HCT116 (cell line): ENCODE measurements around the gene GPR39. TPM values are rescaled to one million over a fixed set of nuclear protein-coding genes. Genes with fewer than 3 reads are reported as not detected.

ENCODE experiments used
- ATAC-seq: fragments of 200-7000 bp; cut with Tn5 transposase; 2 replicates; pipeline ENCODE4 v1.9.1; 2020; ENCODE audit warnings: mild to moderate bottlenecking, moderate library complexity
- BruUV-seq: library from RNA; stranded (reverse); fragments of 400-500 nt; replicated peaks from 2 replicates; lab custom pipeline; 2021; lab: Mats Ljungman, UMichigan
- CTCF ChIA-PET: fragments of 300-600 bp; sonication (Branson Sonifier 250); formaldehyde crosslinking; loops from one replicate; lab custom pipeline; 2021; ENCODE audit warnings: antibody characterized with exemption; lab: Charles Lee
- POLR2A ChIA-PET: fragments of 300-600, 350-600 bp; sonication (Branson Sonifier 250); formaldehyde crosslinking; loops from one replicate; lab custom pipeline; 2021; ENCODE audit warnings: antibody characterized with exemption; lab: Charles Lee
- RAD21 ChIA-PET, 2 experiments: fragments of 300-600 bp; sonication (Branson Sonifier 250); formaldehyde crosslinking; loops; one replicate each; lab custom pipeline; 2023; ENCODE audit warnings: low total read pairs in 2 of 2; ENCODE audit not compliant: uncharacterized antibody in 2 of 2, unreplicated experiment in 2 of 2, low non-redundant PET in 1 of 2; lab: Charles Lee
- DNase-seq: peaks from one replicate; pipeline ENCODE4 v3.0.0-alpha.2; 2010; ENCODE audit warnings: low read depth, low spot score
- H2AFZ ChIP-seq: fragments of 200-600 bp; shearing (Covaris generic), sonication (generic); 2 replicates; pipeline ENCODE4 v1.6.1; 2017; ENCODE audit warnings: low read depth, mixed run types, mixed read lengths, antibody characterized with exemption, low read length; ENCODE audit not compliant: poor library complexity, severe bottlenecking
- H3K27ac ChIP-seq: 2 replicates; pipeline ENCODE4 v1.5.1; 2012; ENCODE audit warnings: low read depth, low read length
- H3K27me3 ChIP-seq: fragments of 200-600 bp; sonication (generic); 2 replicates; pipeline ENCODE4 v1.6.1; 2016; ENCODE audit warnings: mixed run types, low read length, mixed read lengths; ENCODE audit not compliant: insufficient read depth
- H3K36me3 ChIP-seq, 2 experiments: fragments of 200-500 bp in 1 of 2; fragments of 200-600 bp in 1 of 2; sonication (Bioruptor generic) in 1 of 2; sonication (generic) in 1 of 2; 2 replicates each; pipeline versions ENCODE4 v1.5.1 to v1.6.1; 2014 to 2016; ENCODE audit warnings: low read length in 2 of 2, inconsistent platforms in 1 of 2, mixed read lengths in 1 of 2, mixed run types in 1 of 2; ENCODE audit not compliant: insufficient read depth in 2 of 2, control insufficient read depth in 1 of 2
- H3K4me1 ChIP-seq, 2 experiments: fragments of 200-600 bp in 1 of 2; sonication (generic) in 1 of 2; 2 replicates each; pipeline versions ENCODE4 v1.5.1 to v1.6.1; 2012 to 2017; ENCODE audit warnings: low read length in 2 of 2, inconsistent platforms in 1 of 2, mild to moderate bottlenecking in 1 of 2, mixed read lengths in 1 of 2, mixed run types in 1 of 2, moderate library complexity in 1 of 2; ENCODE audit not compliant: insufficient read depth in 2 of 2, control insufficient read depth in 1 of 2
- H3K4me2 ChIP-seq: fragments of 200-600 bp; sonication (generic); 2 replicates; pipeline ENCODE4 v1.6.1; 2017; ENCODE audit warnings: mixed run types, low read length, mixed read lengths
- H3K4me3 ChIP-seq, 2 experiments: fragments of 200-600 bp in 1 of 2; sonication (generic) in 1 of 2; replicated peaks in 1 of 2; 2 replicates each; pipeline ENCODE4 v1.5.1; 2011 to 2016; ENCODE audit warnings: low read length in 2 of 2, control low read depth in 1 of 2, low read depth in 1 of 2, mild to moderate bottlenecking in 1 of 2, mixed read lengths in 1 of 2, mixed run types in 1 of 2
- H3K79me2 ChIP-seq: fragments of 200-600 bp; sonication (generic); 2 replicates; pipeline ENCODE4 v1.6.1; 2017; ENCODE audit warnings: mild to moderate bottlenecking, mixed run types, low read length, moderate library complexity, mixed read lengths; ENCODE audit not compliant: insufficient read depth
- H3K9ac ChIP-seq: fragments of 200-600 bp; sonication (generic); 2 replicates; pipeline ENCODE4 v1.6.1; 2016; ENCODE audit warnings: low read length, mixed read lengths
- H3K9me2 ChIP-seq: fragments of 200-600 bp; sonication (generic), shearing (Covaris generic); 2 replicates; pipeline ENCODE4 v1.6.1; 2017; ENCODE audit warnings: mixed run types, mild to moderate bottlenecking, moderate library complexity; ENCODE audit not compliant: insufficient read depth
- H3K9me3 ChIP-seq, 2 experiments: fragments of 200-500 bp in 1 of 2; fragments of 200-600 bp in 1 of 2; sonication (Bioruptor generic) in 1 of 2; sonication (generic) in 1 of 2; 2 replicates each; pipeline ENCODE4 v1.6.1; 2014 to 2017; ENCODE audit warnings: low read length in 2 of 2, mixed read lengths in 2 of 2, inconsistent platforms in 1 of 2, low read depth in 1 of 2, mild to moderate bottlenecking in 1 of 2, mixed run types in 1 of 2, moderate library complexity in 1 of 2; ENCODE audit not compliant: control insufficient read depth in 1 of 2, insufficient read depth in 1 of 2
- H4K20me1 ChIP-seq: fragments of 200-600 bp; sonication (generic), shearing (Covaris generic); 2 replicates; pipeline ENCODE4 v1.6.1; 2017; ENCODE audit warnings: mixed run types, mild to moderate bottlenecking, moderate library complexity; ENCODE audit not compliant: insufficient read depth
- EGR1 ChIP-seq: IDR thresholded peaks from 2 replicates; pipeline ENCODE4 v1.6.1; 2012; ENCODE audit warnings: low read depth
- ELF1 ChIP-seq: IDR thresholded peaks from 2 replicates; pipeline ENCODE4 v1.6.1; 2012; ENCODE audit warnings: low read depth, borderline replicate concordance
- EZH2 ChIP-seq: fragments of 200-600 bp; sonication (generic); IDR thresholded peaks from 2 replicates; pipeline ENCODE4 v1.6.1; 2017; ENCODE audit warnings: antibody characterized with exemption, mixed run types
- POLR2A ChIP-seq: IDR thresholded peaks from 2 replicates; pipeline ENCODE4 v1.7.0; 2011; ENCODE audit warnings: borderline replicate concordance; ENCODE audit not compliant: insufficient read depth, insufficient read length; ENCODE audit errors: extremely low read depth
- POLR2AphosphoS5 ChIP-seq: IDR thresholded peaks from 2 replicates; pipeline ENCODE4 v1.6.1; 2011; ENCODE audit warnings: mild to moderate bottlenecking, low read depth, low read length, moderate library complexity
- RAD21 ChIP-seq: IDR thresholded peaks from 2 replicates; pipeline ENCODE4 v1.6.1; 2012; ENCODE audit warnings: low read depth, mild to moderate bottlenecking
- SIN3A ChIP-seq: IDR thresholded peaks from 2 replicates; pipeline ENCODE4 v1.6.1; 2012; ENCODE audit warnings: low read depth
- ZFX ChIP-seq: fragments of 450-650 bp; IDR thresholded peaks from 2 replicates; pipeline ENCODE4 v1.6.1; 2017
- intact Hi-C: fragments of 100-400 bp; cut with micrococcal nuclease; formaldehyde crosslinking; loops from 2 replicates; pipeline ENCODE4 v1.10.0; 2022
- total RNA-seq: library from RNA; stranded (reverse); gene quantifications from one replicate; pipeline ENCODE4 v1.2.1, GENCODE V29; 2021; ENCODE audit not compliant: unreplicated experiment
- TF ChIP-seq, protein P1 (sequence below): IDR thresholded peaks from 2 replicates; pipeline ENCODE4 v1.6.1; 2012
- TF ChIP-seq, protein P2 (sequence below), 3 experiments: fragments of 200-600 bp in 1 of 3; sonication (generic) in 1 of 3; IDR thresholded peaks in 2 of 3; conservative IDR thresholded peaks in 1 of 3; 2 replicates each; pipeline ENCODE4 v1.5.1; 2012 to 2017; ENCODE audit warnings: low read depth in 2 of 3, low read length in 2 of 3, antibody characterized with exemption in 1 of 3, borderline replicate concordance in 1 of 3, control low read depth in 1 of 3, mild to moderate bottlenecking in 1 of 3, mixed read lengths in 1 of 3, mixed run types in 1 of 3, moderate library complexity in 1 of 3; ENCODE audit not compliant: insufficient read depth in 1 of 3

The GPR39 gene
- total RNA-seq, 1 experiment from 2014 or later = 5.1 TPM

DNA sequence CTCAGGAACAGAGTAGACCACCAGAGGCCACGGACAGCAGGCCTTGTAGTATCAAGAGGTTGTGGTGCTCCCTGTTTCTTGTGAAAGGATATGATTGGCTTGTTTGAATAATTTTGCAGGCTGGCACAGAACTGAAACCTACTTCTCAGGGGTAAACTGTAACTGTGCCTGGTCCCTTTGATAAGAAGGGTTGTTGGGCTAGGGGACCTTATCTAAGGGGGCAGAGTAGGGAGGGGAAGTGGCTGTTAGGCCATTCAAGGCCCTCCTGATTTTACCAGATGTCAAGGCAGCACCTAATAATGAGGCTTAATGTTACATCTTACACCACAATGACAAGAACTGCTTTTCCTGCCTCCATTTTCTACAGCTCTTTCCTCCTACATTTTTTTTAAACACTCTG lies 45.6 kb downstream of the GPR39 start:
- DNase-seq = no peak
- CTCF ChIA-PET = no interaction called here
- H4K20me1 ChIP-seq = no peaks in the 10 kb centered on the region
- POLR2A ChIA-PET = no interaction called here
- H2AFZ ChIP-seq = no peak overlapping the region
- H3K36me3 ChIP-seq = no peaks in the 10 kb centered on the region
- H3K27ac ChIP-seq = no peak overlapping the region
- H3K9ac ChIP-seq = no peak overlapping the region
- intact Hi-C loops = no loop called here
- TF ChIP-seq SIN3A (no peak), ZFX (no peak), EZH2 (no peak), ELF1 (no peak), POLR2A (no peak), RAD21 (no peak)
- H3K27me3 ChIP-seq = no peaks in the 10 kb centered on the region
- H3K4me2 ChIP-seq = no peak overlapping the region
- no peak overlapping the region for H3K4me3 ChIP-seq
- no TSS peak for BruUV-seq
- H3K9me2 ChIP-seq = no peaks in the 10 kb centered on the region
- H3K4me1 ChIP-seq = no peaks in the 10 kb centered on the region
- no peaks in the 10 kb centered on the region for H3K79me2 ChIP-seq
- H3K9me3 ChIP-seq = peaks cover 0 to 5% of the 10 kb centered on the region in 2 experiments; a peak in 1 of 4 replicates
- RAD21 ChIA-PET = no interaction called here
- ATAC-seq = no peak

DNA sequence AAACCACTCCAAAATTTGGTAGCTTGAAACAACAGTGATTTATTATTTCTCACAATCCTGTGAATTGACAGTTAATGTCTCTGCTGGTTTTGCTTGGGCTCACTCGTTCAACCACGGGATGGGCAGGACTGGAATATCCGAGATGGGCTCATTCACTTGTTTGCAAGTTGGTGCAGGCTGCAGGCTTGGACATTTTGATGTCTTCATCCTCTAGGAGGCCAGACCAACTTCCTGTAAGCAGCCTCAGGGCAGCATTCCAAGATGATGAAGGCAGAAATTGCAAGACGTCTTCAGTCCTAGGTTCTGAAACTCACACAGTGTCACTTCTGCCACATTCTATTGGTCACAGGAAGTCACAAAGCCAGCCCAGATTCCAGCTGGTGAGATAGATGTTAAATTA lies 47.1 kb downstream of the GPR39 start:
- ATAC-seq = no peak
- POLR2A ChIA-PET = no interaction called here
- intact Hi-C loops = no loop called here
- H3K4me3 ChIP-seq = no peak overlapping the region
- no peaks in the 10 kb centered on the region for H3K79me2 ChIP-seq
- no peaks in the 10 kb centered on the region for H3K4me1 ChIP-seq
- H3K27ac ChIP-seq = no peak overlapping the region
- no peak overlapping the region for H3K9ac ChIP-seq
- H3K27me3 ChIP-seq = no peaks in the 10 kb centered on the region
- CTCF ChIA-PET = no interaction called here
- no peaks in the 10 kb centered on the region for H3K36me3 ChIP-seq
- RAD21 ChIA-PET = no interaction called here
- BruUV-seq = no TSS peak
- H3K9me3 ChIP-seq = peaks cover 3 to 9% of the 10 kb centered on the region in 2 experiments; a peak in 2 of 4 replicates
- DNase-seq = no peak
- no peaks in the 10 kb centered on the region for H4K20me1 ChIP-seq
- H3K9me2 ChIP-seq = no peaks in the 10 kb centered on the region
- H3K4me2 ChIP-seq = no peak overlapping the region
- TF ChIP-seq EGR1 (no peak), POLR2AphosphoS5 (no peak)
- TF ChIP-seq, protein P1, sequence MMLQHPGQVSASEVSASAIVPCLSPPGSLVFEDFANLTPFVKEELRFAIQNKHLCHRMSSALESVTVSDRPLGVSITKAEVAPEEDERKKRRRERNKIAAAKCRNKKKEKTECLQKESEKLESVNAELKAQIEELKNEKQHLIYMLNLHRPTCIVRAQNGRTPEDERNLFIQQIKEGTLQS = no peak
- TF ChIP-seq, protein P2, sequence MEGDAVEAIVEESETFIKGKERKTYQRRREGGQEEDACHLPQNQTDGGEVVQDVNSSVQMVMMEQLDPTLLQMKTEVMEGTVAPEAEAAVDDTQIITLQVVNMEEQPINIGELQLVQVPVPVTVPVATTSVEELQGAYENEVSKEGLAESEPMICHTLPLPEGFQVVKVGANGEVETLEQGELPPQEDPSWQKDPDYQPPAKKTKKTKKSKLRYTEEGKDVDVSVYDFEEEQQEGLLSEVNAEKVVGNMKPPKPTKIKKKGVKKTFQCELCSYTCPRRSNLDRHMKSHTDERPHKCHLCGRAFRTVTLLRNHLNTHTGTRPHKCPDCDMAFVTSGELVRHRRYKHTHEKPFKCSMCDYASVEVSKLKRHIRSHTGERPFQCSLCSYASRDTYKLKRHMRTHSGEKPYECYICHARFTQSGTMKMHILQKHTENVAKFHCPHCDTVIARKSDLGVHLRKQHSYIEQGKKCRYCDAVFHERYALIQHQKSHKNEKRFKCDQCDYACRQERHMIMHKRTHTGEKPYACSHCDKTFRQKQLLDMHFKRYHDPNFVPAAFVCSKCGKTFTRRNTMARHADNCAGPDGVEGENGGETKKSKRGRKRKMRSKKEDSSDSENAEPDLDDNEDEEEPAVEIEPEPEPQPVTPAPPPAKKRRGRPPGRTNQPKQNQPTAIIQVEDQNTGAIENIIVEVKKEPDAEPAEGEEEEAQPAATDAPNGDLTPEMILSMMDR (IDR thresholded peaks at IDR 0.05 in 2 of 3, conservative IDR thresholded peaks at IDR 0.05 in 1 of 3; ENCODE audit: borderline replicate concordance in 1 of 3, insufficient read depth in 1 of 3, low read depth in 2 of 3, low read length in 2 of 3) = no peak
- H2AFZ ChIP-seq = no peak overlapping the region
